Measurements from ENCODE around the gene ARHGEF7.

Gene ARHGEF7

DNA sequence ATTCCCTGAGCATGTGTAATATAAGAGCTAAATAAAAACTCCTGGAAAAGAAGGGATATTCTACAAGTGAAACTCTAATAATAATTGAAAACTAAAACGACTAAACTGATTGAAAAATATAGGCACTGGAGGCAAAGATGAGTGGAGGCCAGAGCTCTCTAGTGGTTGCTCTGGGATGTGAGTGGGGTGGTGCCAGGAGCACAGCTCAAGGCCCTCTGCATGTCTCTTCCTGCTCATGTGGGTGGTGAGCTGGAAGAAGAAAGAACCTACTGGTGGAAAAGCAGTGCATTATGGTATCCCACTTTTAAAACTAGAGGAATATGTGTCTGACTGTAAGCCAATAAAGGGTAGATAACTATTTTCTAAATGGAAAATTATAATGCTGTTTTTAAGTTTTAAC, 15.8 kb upstream of the ARHGEF7 start:
- no peak for DNase-seq (ENCODE audit: extremely low read depth in 1 of 2, low read depth in 1 of 2)

DNA sequence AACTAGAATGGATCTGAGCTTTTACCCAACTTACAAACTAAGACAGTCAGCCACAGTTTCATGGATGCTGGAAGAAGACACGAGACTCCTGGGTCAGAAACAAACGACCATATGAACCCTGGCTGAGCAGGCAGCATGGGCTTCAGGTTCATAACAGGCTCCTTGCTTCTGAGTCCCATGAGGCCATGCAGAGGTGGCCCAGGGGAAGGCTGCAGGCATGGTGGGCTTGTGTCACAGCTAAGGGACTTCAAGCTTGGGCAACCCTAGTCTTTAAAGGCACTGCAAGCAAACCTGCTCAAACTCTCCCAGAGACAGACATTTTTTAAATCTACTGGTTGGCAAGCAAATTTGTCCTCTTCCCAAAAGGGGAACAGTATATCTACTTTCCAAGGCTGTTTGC, 5.1 kb upstream of the ARHGEF7 start:
- no peak for DNase-seq (ENCODE audit: extremely low read depth in 1 of 2, low read depth in 1 of 2)

DNA sequence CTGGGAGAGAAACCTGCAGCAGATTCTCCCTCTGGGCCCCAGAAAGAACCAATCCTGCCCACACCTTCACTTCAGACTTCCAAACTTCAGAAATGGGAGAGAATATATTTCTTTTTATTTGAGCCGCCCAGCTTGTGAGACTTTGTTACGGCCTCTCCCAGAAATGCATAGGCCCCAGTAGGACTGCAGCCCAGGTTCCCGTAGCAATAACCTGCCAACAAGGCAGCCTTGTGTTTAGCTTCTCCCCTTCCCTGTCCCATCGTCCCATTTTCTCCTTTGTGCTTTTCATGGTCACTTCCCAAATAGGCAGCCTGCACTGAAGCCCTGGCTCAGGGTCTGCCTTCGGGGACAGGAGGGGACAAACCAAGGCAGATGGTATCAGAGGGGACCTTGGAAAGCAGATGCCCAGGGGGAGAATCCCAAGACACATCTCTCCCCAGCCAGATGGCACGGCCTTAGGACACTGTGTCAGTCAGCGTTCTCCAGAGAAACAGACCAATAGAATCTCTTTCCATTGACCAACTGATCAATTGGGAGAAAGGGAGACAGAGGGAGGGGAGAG, 3.7 kb upstream of the ARHGEF7 start:
- no peak for DNase-seq (ENCODE audit: extremely low read depth in 1 of 2, low read depth in 1 of 2)

DNA sequence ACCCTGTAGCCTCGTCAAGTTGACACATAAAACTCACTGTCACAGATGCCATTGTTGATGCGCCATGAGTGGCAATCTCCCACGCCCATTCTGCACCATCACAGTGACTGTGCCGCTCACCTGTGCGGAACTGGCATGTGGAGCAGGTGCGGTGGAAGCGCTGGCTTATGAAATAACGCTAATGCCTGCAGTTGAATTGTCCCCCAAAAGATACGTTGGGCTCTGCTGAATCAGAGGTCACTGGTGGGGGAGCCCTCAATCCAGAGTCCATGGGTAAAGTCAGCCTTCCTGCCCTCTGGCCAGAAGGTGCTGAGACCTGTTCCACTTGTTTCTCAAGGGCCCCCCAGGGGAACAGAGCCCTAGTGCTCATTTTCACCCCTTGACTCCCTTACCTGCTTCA, 2.9 kb upstream of the ARHGEF7 start:
- no peak for DNase-seq (ENCODE audit: extremely low read depth in 1 of 2, low read depth in 1 of 2)

DNA sequence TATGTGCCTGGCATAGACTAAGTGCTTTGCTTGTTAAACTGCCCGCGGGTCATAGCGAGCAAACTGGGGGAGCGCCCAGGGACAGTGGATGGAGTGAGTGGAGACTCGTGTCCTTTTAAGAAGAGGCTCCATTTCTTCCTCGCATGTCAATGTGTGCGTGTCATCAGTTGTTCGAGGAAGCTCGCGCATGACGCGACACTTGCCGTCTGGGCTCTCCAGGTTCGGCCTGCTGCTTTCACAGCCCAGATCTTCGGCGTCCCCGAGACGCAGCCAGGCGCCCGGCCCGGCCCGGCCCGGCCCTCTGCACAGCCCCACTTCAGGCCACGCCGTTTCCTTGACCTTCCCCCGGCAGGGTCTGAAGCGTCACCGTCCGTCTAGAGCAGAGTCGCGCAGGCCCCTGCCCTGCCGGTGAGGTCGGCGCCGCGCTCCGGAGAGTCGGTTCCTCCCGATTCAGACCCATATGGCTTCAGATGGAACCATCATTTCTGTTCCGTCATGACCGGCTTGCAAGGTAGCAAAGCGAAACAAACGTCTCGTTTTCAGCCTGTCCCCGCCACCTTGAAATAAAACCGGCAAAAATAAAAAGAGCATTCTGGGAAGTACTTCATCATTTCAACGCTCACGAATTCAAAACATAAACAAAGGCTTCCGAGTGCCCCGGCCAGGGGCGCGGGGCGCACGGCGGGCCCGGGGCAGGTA, 599 bp upstream of the ARHGEF7 start:
- no peak for DNase-seq (ENCODE audit: extremely low read depth in 1 of 2, low read depth in 1 of 2)

DNA sequence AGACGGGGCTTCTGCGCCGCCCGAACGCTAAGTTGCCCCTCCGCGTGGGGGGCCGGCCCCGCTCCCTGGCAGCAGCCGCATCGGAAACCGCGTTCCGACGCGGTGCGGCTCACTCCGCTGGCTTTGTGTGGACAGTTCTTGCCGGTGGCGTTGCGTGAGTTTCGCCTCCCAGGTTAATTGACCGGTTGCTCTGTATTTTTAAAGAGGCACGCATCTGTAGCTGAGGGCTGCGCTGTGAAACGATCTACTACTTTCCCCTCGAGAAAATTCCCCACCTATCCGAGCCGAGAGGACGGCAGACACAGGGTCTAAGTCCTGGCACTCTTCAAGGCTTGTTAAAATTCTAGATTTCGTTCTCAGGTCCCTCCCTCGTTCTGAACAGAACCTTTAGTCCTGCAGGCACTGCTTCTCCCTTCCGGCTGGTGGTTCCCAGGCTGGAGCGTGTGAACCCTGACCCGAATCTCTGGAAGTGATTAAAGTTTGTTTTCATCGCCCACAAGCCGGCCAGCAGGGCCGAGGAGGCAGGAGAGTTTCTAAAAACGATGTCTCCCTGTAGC, 933 bp downstream of the ARHGEF7 start:
- DNase-seq (ENCODE audit: extremely low read depth in 1 of 2, low read depth in 1 of 2): no peak

DNA sequence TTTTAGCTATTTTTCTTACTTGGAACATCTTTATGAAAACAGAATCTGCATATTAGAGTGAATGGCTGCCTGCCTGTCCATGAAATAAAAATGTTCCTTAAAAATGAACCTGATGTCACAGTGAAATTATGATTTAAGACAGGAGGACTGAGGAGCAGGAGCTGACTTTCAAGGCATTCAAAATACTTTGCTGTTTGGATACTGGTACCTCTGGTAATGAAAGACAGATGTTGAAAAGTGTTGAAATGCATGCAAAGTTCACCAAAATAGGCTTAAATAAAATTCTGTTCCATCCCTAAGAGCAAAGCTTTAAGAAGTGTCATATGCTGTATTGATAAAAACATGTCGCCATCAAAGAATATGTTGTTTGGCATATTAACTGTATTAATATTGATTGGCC, 1.7 kb downstream of the ARHGEF7 start:
- DNase-seq (ENCODE audit: extremely low read depth in 1 of 2, low read depth in 1 of 2): no peak

DNA sequence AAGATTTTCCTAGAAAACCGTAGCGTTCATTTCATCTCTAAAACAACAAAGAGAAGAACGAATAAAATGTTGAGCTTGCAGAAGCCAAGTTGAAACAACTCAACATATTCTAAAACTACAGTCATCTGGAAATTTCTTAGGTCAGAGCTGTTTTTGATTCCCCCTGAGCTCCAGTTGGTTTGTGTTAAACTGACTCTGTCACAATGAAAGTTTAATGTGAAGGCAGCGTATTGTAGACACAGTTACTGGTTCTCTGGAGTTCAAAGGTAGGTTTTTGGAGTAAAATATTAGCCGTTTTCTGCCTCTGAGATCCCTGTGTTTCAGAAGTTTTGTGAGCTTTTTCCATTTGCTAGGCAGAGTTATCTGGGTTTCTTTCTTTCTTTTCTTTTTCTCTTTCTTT, 2.2 kb downstream of the ARHGEF7 start:
- DNase-seq (ENCODE audit: extremely low read depth in 1 of 2, low read depth in 1 of 2): no peak

DNA sequence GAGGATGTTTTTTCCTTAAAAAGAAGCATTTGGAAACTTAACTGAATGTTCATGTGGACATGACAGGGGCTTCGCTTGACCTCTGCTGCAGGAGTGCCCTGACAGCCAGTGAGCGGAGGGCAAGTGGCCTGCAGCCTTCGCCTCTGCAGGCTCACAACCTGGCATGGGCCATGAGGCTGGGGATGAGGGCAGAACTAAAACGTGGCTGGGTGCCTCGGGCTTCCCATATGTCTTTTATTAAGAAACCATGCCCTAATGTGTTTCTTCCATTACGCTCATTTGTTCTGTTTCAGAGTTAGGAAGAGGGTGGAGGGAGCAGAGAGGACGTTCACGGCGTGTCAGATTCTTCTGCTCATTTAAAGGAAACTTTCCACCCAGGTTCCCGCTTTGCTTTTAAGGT, 2.9 kb downstream of the ARHGEF7 start:
- DNase-seq (ENCODE audit: extremely low read depth in 1 of 2, low read depth in 1 of 2): no peak

DNA sequence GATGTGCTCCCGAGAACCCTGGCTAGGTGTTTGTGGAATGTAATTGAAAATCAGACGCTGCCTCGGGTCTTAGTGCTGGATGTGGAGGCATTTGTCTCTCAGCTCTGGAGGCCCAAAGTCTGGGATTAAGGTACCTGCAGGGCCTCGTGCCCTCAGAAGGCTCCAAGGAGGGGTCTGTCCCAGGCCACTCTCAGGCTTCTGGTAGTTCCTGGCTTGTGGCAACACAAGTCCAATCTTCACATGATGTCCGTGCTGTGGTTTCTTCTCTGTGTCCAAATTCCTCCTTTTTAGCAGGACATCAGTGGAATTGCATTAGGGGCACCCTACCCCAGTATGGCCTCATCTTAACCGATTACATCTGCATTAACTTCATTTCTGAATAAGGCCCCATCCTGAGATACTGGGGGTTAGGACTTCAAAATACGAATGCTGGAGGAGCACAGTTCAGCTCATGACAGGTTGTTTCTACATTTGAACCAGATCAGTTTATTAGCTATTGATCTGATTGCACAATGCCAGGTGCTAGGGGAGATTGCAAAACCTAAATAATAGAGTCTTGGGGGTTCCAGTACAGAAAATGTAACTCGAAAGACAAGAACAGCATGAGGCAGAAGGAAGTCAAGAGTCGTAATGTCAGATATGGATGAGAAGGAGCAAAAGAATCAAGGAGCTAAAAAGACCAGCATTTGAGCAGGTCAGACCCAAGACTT, 3.9 kb downstream of the ARHGEF7 start:
- no peak for DNase-seq (ENCODE audit: extremely low read depth in 1 of 2, low read depth in 1 of 2)

DNA sequence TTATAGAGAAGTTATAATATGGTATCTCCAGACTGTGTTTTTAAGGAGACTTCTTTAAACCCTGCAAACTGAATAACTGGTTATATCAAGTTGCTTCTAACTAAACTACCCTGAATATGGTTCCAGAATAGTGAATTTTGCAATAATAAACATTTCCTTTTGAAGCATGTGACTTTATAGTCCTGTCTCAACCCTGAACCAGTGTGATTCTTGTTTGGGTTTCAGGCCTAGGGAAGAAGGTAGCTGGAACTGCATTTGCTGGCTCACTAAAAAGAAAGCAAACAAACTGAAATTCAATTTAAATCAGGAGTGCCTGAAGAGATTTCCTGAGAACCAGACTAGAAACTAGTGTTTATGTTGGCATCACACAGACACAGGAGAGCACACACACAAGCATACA, 4.9 kb downstream of the ARHGEF7 start:
- no peak for DNase-seq (ENCODE audit: extremely low read depth in 1 of 2, low read depth in 1 of 2)

DNA sequence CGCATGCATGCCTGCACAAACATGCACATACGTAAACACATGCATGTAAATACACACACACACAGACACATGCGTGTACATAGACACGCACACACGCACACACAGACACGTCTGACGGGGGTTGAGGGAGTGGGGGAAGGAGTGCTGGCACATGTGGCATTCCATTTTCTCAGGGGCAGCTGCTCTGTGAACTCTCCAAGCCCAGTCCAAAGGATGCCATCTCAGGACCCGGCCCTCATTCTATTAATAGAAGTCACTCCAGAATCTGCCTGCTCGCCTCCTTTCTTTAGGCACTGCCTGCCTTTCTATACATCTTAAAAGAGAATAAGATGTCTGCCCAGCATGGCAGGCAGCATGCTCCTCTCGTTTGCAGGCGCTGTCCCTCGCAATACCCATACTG, 5.3 kb downstream of the ARHGEF7 start:
- DNase-seq (ENCODE audit: extremely low read depth in 1 of 2, low read depth in 1 of 2): no peak

DNA sequence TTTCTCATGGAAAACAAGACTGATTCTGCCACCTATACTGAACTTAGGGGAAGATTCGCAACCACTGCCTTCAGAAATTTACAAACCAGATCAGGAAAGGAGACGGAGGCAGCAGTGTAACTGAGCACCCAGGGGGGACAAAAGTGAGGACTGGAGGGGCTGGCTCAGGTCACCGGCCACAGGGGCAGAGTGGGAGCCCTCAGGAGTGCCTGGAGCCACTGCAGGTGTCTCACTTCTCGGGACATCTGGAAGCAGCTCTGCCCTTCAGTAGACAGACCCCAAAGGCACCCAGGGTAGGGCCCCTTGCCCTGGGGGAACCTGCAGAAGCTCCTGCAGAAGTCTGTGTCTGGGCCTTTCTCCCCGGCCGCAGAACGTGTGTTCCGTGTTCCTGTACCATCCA, 5.8 kb downstream of the ARHGEF7 start:
- no peak for DNase-seq (ENCODE audit: extremely low read depth in 1 of 2, low read depth in 1 of 2)

DNA sequence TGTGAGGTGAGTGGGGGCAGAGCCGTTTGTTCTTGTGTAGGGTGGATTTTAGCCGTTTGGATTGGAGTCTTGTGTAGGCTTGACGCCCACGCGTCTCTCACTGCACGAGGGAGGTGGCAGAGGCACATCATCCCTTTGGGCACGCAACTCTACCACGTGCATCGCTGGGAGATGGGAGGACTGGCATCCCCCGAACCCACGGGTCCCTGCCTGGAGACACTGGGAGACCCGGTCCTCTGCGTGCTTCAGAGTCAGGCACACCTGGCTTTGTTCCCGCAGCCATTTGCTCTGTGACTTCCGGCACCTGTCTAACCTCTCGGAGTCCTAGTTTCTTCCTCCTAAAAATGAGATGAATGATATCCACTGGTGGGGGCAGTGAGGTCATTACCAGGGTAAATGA, 6.4 kb downstream of the ARHGEF7 start:
- no peak for DNase-seq (ENCODE audit: extremely low read depth in 1 of 2, low read depth in 1 of 2)

DNA sequence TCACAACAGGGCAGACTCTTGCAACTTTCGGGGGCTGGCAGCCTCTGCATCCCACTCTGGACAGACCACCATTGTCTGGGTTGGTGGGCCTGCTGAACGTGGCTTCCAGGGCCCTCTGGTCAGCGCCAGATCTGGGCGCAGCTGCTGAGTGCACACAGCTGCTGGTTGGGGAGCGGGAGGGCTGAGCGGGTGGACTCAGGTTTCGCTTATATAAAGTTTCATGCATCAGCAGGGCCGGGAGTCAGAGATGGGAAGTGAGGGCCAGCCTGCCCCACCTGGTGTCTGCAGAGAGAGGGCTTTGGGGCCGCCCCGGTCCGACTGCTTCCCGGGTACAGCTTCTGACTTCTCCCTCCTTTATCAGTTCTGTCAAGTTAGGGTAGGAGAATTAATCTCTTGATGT, 6.9 kb downstream of the ARHGEF7 start:
- no peak for DNase-seq (ENCODE audit: extremely low read depth in 1 of 2, low read depth in 1 of 2)

DNA sequence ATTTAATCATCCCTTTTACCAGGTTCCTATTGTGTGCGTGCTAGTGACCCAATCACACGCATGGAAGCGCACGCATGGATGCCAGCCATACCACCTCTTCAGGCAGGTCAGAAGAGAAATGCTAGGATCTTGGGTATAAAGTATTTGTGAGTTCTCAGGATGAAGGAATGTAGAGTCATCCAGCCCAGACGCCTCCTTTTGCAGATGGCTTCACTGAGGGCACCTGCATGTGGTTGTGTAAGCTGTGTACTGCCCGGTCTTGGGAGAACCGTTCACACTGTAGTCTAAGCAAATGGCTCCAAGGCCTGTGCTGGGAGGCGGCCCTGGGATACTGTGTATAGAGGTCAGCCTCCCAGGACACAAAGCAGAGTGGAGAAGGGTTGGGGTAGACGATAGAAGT, 7.5 kb downstream of the ARHGEF7 start:
- no peak for DNase-seq (ENCODE audit: extremely low read depth in 1 of 2, low read depth in 1 of 2)

DNA sequence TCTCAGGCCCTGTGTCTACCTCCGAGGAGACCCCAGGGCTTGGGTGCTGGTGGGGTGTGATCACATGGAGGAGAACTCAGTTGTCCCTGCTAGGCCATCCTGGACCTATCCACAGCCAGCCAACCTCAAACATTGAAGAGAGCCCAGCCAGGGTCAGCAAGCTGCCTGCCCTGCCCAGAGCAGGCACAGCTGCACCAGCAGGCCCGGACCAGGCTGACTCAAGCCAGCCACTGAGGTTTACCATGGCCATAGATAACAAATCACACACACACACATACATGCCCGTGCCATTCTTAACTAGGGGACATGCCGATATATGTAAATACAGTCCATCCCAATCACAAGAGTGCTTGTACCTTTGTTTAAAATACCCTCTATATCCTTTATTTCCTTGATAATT, 8.1 kb downstream of the ARHGEF7 start:
- DNase-seq (ENCODE audit: extremely low read depth in 1 of 2, low read depth in 1 of 2): no peak

DNA sequence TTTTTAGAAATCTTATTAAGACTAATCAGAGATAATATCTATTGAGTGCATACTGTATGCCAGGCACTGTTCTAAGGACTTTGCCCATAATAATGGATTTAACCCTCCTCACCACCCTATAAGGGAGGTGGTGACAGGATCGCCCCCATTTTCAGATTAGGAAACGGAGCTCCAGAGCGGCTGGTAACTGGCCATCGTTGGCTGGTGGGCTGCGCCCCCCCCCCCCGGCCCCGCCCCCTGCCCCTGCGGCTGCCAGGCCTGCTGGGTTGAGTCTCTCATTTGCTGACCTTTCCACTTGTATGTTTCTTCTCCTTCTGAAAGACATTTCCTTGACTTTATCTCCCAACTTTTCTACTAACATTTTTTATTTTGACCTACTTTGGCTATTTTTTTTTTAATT, 8.5 kb downstream of the ARHGEF7 start:
- DNase-seq (ENCODE audit: extremely low read depth in 1 of 2, low read depth in 1 of 2): no peak

DNA sequence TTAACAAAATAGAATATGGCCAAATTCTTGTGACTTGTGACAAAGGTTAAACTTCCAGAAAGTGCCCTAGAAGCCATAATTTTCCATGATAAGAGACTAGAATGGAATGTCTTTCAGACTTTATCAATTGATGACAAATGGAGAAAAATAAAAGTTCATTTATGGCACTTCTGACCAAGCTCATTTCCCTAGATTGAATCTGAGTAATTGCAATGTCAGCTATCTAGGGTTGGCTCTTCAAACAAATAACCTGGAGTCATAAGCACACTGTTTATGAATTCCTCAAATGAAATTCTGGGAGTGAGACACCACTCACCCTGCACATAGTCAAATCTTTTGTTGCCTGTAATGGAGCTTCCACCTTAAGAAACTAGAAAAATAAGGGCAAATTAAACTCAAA, 11.4 kb downstream of the ARHGEF7 start:
- DNase-seq (ENCODE audit: extremely low read depth in 1 of 2, low read depth in 1 of 2): no peak

DNA sequence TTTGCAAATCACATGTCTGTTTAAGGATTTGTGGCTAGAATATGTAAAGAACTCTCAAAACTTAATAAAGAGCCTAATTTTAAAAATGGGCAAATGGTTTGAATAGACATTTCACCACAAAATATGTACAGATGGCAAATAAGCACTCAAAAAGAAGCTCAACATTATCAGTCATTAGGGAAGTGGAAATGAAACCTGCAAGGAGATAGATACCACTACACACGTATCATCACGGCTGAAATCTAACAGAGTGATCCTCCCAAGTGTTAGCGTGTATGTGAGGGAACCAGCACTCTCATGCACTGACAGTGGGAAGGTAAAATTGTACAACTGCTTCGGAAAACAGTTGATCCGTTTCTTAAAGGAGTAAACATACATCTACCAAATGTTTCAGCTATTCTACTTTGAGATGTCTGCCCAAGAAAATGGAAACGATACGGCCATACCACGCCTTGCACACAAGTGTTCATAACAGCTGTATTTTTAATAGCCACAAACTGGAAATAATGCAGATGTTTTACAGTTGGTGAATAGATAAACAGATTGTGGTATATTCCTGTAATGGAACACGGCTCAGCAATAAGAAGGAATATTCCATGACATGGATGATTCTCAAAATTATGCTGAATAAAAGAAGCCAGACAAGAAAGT, 14.5 kb downstream of the ARHGEF7 start:
- DNase-seq (ENCODE audit: extremely low read depth in 1 of 2, low read depth in 1 of 2): no peak

DNA sequence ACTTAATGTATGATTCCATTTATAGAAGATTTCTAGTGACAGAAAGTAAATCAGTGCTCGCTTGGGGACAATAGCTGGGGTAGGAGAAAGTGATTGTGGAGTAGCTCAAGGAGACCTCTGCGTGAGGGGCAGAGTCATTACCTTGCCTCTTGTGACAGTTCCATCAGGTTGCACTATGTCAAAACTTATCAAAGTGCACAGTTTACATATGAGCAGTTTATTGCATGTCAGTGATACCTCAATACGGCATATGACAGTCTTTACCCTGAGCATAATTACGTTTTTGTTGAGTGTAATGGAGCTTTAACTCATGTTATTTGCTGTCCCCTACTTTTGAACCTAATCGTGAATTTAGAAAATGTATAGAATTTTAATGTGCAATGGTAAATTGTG, 15.0 kb downstream of the ARHGEF7 start:
- DNase-seq (ENCODE audit: extremely low read depth in 1 of 2, low read depth in 1 of 2): no peak

DNA sequence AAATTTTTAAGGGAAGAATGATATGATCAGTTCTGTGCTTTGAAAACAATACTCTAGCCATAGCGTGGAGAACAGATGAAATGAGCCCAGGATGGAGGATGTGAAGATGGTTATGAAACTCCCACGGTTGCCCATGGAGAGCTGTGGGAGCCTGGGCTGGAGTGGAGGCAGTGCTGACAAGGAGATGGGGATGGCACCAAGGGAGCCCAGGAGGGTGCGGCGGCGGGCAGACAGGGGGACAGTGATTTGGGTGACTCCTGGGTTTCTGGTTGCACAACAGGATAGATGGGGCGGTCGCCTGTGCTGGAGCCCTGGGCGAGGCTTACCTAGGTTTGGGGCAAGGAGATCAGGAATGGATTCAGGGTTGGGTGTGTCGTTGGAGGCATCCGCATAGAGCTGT, 15.9 kb downstream of the ARHGEF7 start:
- no peak for DNase-seq (ENCODE audit: extremely low read depth in 1 of 2, low read depth in 1 of 2)

Data from stimulated activated CD8-positive, alpha-beta memory T cell treated with anti-CD3 and anti-CD28 coated beads, Interleukin-7, amount 100 ng/mL, for 48 hours (primary cell).